Nucleus accumbens (tissue), 56 donors: Measurements from ENCODE around the gene JAKMIP2.
"Not testable (repeated sequence)": the region's sequence is repeated elsewhere in the genome, so short reads cannot be mapped to it uniquely, and the experiment has no call there.

Experiments used
- DNase-seq, 56 donors: peaks; one replicate each; lab custom pipeline; 2025; lab: John Stamatoyannopoulos, UW

Gene JAKMIP2

GRCh38 chr5:147751156-147751830 is 31.2 kb downstream of the JAKMIP2 start:
- DNase-seq = peak in 27 of 56 donors; percentile 0 to 62 (median 30)

GRCh38 chr5:147750065-147750464 is 32.5 kb downstream of the JAKMIP2 start:
- DNase-seq = no peak

DNA sequence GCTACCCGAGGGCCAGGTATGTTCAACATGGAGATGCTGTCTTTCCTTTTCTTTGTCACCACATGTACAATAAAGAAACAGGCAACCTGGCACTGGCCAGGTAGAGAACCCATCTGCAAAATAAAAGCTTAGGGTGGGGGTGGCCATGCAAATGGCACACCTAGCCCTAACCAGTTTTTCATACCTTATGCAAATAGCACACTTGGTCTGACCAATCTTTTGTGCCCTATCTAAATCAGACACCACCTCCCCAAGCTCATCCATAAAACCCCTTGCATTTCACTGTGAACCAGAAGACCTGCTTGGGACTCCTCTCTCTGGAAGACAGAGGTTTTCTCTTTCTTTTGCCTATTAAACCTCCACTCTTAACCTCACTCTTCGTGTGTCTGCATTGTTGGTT is 33.9 kb downstream of the JAKMIP2 start:
- no peak for DNase-seq

DNA sequence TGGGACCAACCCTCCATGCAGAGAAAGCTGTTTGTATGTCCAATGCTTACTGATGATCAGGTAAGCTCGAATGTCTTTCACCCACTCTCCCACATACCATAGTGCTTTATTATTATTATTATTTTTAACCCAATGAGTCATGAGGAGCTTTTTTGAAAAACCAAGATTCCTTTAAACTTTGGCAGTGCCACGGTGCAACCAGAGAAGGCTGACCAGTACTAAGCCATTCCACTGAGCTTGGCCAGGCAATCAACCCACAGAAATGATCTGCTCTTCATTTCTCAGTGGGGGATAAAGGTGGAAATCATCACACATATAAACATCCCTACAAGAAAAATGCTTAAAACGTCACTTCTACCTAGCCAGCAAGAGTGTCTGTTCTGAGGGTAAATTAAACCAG is 35.5 kb downstream of the JAKMIP2 start:
- DNase-seq = no peak

DNA sequence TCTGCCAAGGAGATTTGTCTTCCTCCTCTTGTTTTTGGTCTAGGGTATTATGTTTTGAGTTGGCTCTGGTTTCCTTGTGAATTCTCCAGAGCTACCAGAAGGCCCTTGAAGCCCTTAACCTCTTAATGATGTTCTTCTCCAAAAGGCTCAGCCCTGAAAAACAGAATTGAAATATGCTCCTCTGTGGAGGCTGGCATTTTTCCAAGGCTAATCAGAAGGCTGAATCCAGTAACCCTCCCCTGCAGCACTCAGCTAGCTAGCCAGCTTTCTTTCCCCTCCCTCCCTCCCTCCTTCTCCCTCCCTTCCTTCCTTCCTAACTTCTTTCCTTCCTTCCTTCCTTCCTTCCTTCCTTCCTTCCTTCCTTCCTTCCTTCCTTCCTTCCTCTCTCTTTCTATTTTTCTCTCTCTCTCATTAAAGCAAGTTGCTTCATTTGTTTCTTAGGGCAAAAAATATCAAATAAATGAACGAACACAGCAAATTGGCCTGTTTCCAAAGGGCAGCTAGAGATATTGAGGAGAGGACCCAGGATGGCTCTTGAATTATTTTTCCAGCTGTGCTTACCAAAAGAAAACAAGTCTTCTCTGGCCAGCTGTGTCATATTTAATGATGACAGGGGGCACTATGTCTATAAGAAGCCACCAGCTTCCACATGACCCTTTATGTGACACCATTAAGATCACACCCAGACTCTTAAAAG is 38.7 kb downstream of the JAKMIP2 start:
- DNase-seq = peak in 6 of 56 donors; percentile 9 to 22 (median 12)

- DNase-seq = no peak
These were observed 39.5 kb downstream of the JAKMIP2 start for GRCh38 chr5:147743012-147743411.

DNA sequence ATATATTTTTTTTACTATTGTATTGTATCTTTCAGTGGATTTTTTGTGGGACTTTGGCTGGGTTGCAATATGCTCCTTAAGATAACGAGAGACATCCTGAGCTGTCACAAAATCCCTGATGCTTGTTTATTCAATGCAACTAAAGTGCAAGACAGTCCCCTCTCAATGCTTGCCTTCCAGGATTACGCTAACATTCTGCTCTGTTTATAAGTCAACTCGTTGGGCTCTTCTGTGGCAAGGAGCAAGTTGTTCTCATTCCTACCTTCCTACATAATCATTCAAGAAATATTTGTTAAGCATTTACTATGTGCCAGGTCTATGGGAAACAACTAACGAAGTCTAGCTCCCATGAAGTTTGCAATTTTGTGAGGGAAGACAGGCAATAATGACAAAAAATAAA is 40.4 kb downstream of the JAKMIP2 start:
- DNase-seq = no peak

GRCh38 chr5:147740864-147741263 is 41.7 kb downstream of the JAKMIP2 start:
- no peak for DNase-seq

DNA sequence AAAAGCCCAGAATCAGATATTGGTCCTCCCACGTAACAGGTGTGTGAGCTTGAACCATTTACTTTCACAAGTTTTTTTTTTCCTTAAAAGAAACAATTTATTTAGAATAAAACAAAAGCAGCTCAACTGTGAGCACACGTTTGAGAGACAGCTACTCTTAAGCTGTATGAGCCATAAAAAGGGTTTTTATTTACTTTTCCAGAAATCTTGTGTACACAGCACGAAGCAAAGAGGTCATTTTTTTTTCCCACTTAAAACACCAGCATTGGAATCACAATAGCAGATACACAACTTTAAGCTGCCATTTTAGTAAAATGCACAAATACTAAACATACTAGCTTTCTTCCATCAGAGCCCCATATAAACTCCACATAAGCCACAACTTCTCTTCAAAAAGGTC is 44.6 kb downstream of the JAKMIP2 start:
- no peak for DNase-seq

DNA sequence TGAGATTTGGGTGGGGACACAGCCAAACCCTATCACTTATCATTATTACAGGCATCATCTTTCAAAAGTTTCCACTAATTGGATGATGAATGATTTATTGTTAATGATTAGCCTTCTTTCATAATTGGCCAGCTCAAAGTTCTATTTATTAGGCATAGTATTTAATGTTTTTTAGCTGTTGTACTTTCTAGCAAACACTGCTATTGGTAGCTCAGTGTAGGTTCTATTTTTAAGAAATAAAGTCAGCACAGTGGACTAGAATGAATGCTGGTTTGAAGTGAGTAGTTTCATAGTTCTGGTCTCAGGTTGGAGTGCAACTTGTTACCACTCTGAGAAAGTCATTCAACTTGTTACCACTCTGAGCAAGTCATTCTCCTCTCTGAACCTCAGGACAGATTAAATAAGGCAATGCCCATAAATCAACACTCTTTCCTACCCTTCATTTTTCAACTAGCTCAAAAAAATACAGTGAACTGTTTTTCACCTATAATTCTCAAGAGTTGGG is 46.9 kb downstream of the JAKMIP2 start:
- no peak for DNase-seq

DNA sequence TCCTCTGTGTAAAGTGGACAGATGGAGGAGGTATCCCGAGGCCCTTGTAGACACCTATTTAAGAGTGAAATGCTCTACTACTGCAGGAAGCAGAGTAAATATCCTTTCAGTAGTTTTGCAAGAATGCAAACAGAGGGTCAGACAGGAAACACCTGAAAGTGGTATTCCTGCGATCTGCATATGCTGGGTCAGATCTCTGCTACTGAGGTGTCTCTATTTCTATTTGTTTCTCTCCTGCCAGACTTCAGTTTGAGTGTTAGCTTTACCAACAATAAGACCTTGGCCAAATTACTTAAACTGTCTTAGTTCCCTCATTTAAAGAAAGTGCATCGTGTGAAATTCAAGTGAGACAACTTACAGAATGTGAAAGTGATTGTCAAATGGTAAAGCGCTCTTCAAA is 47.6 kb downstream of the JAKMIP2 start:
- no peak for DNase-seq

DNA sequence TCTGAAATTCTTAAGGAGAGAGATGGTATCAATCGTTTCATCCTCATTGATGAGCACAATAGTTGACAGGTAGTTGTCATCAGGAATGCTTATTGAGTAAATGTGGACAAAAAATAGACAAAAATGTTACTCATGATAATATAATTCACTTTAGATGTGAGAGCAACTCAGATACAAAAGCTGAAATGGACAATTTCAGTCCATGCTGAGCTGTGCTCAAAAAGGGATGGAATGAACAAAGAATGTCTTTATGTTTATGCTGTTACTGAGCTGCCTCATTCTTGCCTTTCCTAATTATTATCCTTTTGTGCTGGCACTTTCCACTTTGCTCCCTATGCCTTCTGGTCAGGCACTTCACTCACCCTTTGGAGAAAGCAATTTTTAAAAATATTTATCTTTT is 49.5 kb downstream of the JAKMIP2 start:
- DNase-seq = no peak

DNA sequence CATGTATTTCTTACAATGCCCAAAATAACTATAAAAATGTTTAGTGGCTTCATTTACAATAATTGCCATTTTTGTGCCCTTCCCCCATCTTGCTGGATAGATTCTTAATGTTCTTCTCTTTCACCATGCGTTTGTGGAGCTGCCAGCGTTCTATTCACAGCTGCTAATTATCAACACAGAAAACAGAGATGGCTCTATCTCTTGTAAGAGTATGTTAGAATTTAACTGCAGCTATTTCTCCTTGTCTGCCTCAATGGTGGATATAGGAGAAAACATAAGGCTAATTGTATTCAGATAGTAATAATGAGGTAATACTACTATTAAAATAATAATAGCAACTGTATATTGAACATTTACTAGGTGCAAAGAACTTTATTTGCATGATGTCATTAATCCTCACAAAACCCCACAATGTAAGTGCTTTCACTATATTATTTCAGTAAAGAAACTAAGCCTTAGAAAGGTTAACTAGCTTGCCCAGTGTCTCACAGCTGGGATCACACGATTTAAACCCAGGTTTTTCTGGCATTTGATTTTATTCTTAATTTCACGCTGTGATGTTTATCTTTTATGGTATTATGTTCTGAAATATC is 50.1 kb downstream of the JAKMIP2 start:
- DNase-seq = peak in 4 of 56 donors; percentile 7 to 42 (median 22)

- DNase-seq = peak in 3 of 56 donors; percentile 6 to 12 (median 7)
These were observed 50.9 kb downstream of the JAKMIP2 start for GRCh38 chr5:147731431-147732290.

DNA sequence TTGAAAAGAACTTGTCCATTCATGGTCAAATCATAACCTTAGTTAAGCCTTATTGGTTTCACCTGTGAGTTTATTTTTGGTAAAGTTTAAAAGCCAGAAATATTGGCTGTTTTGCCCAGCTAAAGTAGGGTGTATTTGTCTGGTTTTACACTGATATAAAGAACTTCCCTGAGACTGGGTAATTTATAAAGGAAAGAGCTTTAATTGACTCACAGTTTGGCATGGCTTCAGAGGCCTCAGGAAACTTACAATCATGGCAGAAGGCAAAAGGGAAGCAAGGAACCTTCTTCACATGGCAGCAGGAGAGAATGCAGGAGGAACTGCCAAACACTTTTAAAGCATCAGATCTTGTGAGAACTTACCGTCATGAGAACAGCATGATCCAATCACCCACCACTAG is 55.3 kb downstream of the JAKMIP2 start:
- DNase-seq = no peak

GRCh38 chr5:147721191-147721960 is 61.2 kb downstream of the JAKMIP2 start:
- DNase-seq = not testable (repeated sequence)

DNA sequence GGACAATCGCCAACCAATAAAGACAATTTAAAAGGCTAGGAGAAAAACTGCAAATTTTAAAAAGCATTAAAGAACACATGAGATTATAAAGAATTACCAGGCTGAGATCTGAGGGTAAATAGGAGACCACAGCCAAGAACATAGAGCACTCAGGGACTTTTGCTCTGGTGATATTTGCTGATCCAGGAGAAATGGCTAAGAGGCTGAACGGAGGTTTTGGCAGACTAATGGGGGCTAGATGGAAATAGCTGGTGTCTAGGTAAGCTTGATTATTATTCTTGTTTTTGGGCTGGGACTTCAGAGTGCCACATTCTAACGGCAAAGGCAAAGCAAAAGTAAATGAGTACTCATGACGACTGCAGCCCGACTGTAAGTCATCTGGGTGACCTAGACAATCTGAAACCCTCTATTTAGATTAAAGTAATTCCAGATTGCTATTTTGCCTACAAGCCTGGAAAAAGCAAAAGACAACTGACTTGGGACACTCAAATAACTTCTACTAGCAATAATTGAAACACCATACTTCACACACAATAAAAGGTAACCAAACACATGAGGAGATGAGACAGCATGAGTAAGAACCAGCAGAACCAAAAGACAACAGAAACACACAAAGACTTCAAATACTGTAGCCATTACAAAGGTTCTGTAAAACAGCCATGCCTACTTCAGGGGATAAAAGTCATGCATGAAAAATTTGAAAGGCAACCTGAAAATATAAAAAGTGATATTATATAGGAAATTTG is 68.8 kb downstream of the JAKMIP2 start:
- DNase-seq = no peak

DNA sequence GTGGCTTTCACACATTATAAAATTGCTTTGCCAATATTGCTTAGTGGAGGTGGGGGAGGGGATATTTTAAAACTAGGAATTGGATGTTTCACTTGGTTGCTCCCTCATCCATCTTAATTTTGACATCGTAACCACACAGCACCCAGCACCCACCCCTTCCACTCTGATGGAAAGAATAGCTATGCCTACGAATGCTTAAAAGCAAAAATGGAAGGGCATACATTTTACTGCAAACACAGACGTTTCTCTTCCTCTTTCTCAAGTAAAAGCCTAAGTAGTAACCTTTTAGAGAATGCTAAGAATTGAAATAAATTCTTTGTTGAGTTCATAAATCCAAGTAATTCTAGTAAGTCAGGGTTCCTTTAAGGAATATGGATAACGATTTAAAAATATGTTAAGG is 69.9 kb downstream of the JAKMIP2 start:
- DNase-seq = no peak

- no peak for DNase-seq
These were observed 70.5 kb downstream of the JAKMIP2 start for GRCh38 chr5:147712019-147712418.
